ENCODE data around the gene EEFSEC.

Gene EEFSEC

DNA sequence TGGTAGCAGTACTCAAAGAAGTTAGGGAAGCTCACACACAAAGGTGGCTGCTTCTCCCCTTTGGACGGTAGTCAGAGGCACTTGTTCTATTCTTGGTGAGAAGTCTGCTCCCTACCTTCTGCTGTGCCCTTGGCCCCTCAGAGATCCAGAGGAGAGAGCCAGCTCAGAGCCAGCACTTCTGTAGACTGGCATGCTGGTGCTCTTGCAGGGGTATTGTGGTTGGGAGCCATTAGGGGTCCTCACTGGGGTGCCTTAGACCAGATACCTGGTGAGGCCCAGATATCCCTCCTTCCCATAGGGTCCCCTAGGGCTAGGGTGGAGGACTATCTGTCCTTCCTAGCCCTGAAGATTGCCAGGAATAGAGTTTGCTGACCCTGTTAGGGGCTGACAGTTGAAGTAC lies 140.6 kb downstream of the EEFSEC start:
- no peaks in the 10 kb centered on the region for H3K9me3 ChIP-seq (ENCODE audit: control insufficient read depth, low read length)
- H3K27ac ChIP-seq (ENCODE audit: low read depth, low read length, severe bottlenecking) = no peak overlapping the region
- no peak overlapping the region for H3K4me3 ChIP-seq (ENCODE audit: extremely low read depth, insufficient read depth, low read length, poor library complexity, severe bottlenecking)
- no peaks in the 10 kb centered on the region for H3K4me1 ChIP-seq (ENCODE audit: control insufficient read depth, insufficient read depth, low read length, poor library complexity, severe bottlenecking)
- WGBS, 2 experiments (ENCODE audit: insufficient coverage in 2 of 2) = 83% methylated on average over 1 of the region's 1 CpG; no CpG with 5 or more reads in 1 of the 2 experiments
- H3K36me3 ChIP-seq (ENCODE audit: control insufficient read depth, insufficient read depth, low read length) = no peaks in the 10 kb centered on the region

DNA sequence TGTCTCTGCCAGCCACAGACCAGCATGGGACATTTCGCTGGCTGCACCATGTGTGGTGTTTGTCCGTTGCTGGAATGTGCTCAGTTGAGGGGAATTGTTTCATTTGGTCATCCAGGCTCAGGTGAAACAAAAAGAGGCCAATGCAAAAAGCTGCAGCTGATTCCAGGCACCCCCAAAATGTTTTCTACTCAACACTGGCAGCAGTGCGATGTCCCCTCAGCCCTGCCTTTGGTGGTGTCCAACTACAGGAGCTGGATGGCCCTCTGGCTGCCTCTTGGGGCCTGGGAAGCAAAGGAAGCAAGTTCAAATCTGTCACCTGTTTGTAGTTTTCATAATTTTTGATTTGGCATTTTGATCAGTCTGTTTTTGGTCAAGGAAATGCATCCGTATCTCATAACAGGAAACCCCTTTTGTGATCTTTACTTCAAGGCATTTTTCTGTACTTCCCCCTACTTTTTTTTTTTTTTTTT lies 141.8 kb downstream of the EEFSEC start:
- 91 to 95% methylated on average over 3 of the region's 4 CpGs for WGBS, 2 experiments (ENCODE audit: insufficient coverage in 2 of 2)
- Histone ChIP-seq H3K4me1 (ENCODE audit: control insufficient read depth, insufficient read depth, low read length, poor library complexity, severe bottlenecking) (no peaks in the 10 kb centered on the region), H3K9me3 (ENCODE audit: control insufficient read depth, low read length) (no peaks in the 10 kb centered on the region), H3K36me3 (ENCODE audit: control insufficient read depth, insufficient read depth, low read length) (no peaks in the 10 kb centered on the region), H3K4me3 (ENCODE audit: extremely low read depth, insufficient read depth, low read length, poor library complexity, severe bottlenecking) (no peak overlapping the region), H3K27ac (ENCODE audit: low read depth, low read length, severe bottlenecking) (no peak overlapping the region)

- WGBS, 2 experiments (ENCODE audit: insufficient coverage in 2 of 2) = 95 to 96% methylated on average over 9 to 10 of the region's 10 CpGs
- Histone ChIP-seq H3K4me1 (ENCODE audit: control insufficient read depth, insufficient read depth, low read length, poor library complexity, severe bottlenecking) (no peaks in the 10 kb centered on the region), H3K27ac (ENCODE audit: low read depth, low read length, severe bottlenecking) (no peak overlapping the region), H3K36me3 (ENCODE audit: control insufficient read depth, insufficient read depth, low read length) (no peaks in the 10 kb centered on the region), H3K4me3 (ENCODE audit: extremely low read depth, insufficient read depth, low read length, poor library complexity, severe bottlenecking) (no peak overlapping the region), H3K9me3 (ENCODE audit: control insufficient read depth, low read length) (no peaks in the 10 kb centered on the region)
These were observed 143.4 kb downstream of the EEFSEC start for GRCh38 chr3:128296469-128297251.

GRCh38 chr3:128297401-128298138 lies 144.3 kb downstream of the EEFSEC start:
- Histone ChIP-seq H3K4me3 (ENCODE audit: extremely low read depth, insufficient read depth, low read length, poor library complexity, severe bottlenecking) (no peak overlapping the region), H3K36me3 (ENCODE audit: control insufficient read depth, insufficient read depth, low read length) (no peaks in the 10 kb centered on the region), H3K27ac (ENCODE audit: low read depth, low read length, severe bottlenecking) (no peak overlapping the region), H3K9me3 (ENCODE audit: control insufficient read depth, low read length) (no peaks in the 10 kb centered on the region), H3K4me1 (ENCODE audit: control insufficient read depth, insufficient read depth, low read length, poor library complexity, severe bottlenecking) (no peaks in the 10 kb centered on the region)
- WGBS, 2 experiments (ENCODE audit: insufficient coverage in 2 of 2) = 100% methylated on average over 2 of the region's 2 CpGs

DNA sequence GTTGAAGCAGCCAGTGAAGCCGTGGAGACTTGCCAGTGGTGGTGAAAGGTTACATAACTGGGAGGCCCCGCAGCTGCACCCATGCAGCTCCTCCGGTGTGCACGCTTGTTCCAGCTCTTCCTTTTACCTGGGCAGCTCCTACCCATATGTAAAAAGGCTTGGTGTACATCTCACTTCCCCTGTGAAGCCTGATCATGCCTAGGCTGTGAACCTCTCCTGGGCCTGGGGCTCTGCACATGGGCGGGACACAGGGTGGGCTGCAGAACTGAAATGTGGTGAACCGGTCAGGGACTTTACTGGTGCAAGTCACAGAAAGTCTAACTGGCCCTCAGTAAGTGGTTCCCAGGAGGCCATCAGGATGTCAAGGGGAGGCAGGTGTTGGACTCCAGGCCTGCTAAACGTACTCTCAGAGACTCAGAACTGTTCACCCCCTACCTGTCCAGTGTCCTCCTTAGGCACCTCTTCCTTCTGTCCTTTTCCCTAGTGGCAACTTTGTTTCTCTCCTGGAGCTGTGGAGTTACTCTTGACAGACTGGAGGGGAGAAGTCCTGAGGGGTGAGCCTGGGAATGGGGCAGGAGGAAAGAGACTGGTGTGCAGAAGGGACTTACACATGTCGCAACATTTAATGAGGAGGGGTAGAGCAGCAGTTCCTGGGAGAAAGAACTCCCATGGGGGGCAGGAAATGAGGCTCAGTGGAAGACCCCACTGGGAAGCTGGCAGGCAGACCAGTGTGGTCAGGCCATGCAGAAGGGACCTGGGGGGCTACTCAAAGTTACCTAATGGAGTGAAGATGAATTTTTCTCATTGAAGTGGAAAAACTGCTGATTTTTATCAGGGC lies 148.1 kb downstream of the EEFSEC start:
- no peak overlapping the region for H3K4me3 ChIP-seq (ENCODE audit: extremely low read depth, insufficient read depth, low read length, poor library complexity, severe bottlenecking)
- H3K9me3 ChIP-seq (ENCODE audit: control insufficient read depth, low read length) = no peaks in the 10 kb centered on the region
- H3K27ac ChIP-seq (ENCODE audit: low read depth, low read length, severe bottlenecking) = no peak overlapping the region
- WGBS, 2 experiments (ENCODE audit: insufficient coverage in 2 of 2) = 87 to 89% methylated on average over 7 to 8 of the region's 8 CpGs
- no peaks in the 10 kb centered on the region for H3K36me3 ChIP-seq (ENCODE audit: control insufficient read depth, insufficient read depth, low read length)
- no peaks in the 10 kb centered on the region for H3K4me1 ChIP-seq (ENCODE audit: control insufficient read depth, insufficient read depth, low read length, poor library complexity, severe bottlenecking)

DNA sequence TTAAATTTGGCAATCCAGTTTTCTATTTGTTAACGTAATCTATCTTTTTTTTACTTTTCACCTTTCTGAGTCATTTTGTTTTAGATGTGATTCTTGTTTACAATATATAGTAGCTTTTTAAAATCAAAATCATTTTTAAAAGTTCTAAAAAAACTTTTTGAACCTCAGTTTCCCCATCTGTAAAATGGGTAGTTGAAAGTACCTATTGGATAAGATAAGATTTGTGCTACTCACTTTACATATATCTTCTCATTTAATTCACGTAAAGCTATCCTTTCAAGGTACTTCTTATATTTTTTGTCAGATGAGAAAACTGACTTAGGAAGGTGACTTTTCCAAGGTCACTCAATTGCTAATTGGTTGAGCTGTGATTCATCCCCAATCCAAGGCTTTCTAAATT lies 153.2 kb downstream of the EEFSEC start:
- Histone ChIP-seq H3K4me1 (ENCODE audit: control insufficient read depth, insufficient read depth, low read length, poor library complexity, severe bottlenecking) (no peaks in the 10 kb centered on the region), H3K36me3 (ENCODE audit: control insufficient read depth, insufficient read depth, low read length) (no peaks in the 10 kb centered on the region)
- WGBS, 2 experiments (ENCODE audit: insufficient coverage in 2 of 2) = 100% methylated on average over 1 of the region's 2 CpGs; no CpG with 5 or more reads in 1 of the 2 experiments

GRCh38 chr3:128307029-128307633 lies 153.8 kb downstream of the EEFSEC start:
- H3K4me3 ChIP-seq (ENCODE audit: extremely low read depth, insufficient read depth, low read length, poor library complexity, severe bottlenecking) = no peak overlapping the region
- WGBS, 2 experiments (ENCODE audit: insufficient coverage in 2 of 2) = 87 to 93% methylated on average over 2 of the region's 3 CpGs

More for the DNA sequence above, 153.2 kb downstream of the EEFSEC start:
- no peaks in the 10 kb centered on the region for H3K9me3 ChIP-seq (ENCODE audit: control insufficient read depth, low read length)
- H3K27ac ChIP-seq (ENCODE audit: low read depth, low read length, severe bottlenecking) = no peak overlapping the region
- no peak overlapping the region for H3K4me3 ChIP-seq (ENCODE audit: extremely low read depth, insufficient read depth, low read length, poor library complexity, severe bottlenecking)

GRCh38 chr3:128307781-128308469 lies 154.6 kb downstream of the EEFSEC start:
- H3K4me1 ChIP-seq (ENCODE audit: control insufficient read depth, insufficient read depth, low read length, poor library complexity, severe bottlenecking) = no peaks in the 10 kb centered on the region
- WGBS, 2 experiments (ENCODE audit: insufficient coverage in 2 of 2) = 94 to 95% methylated on average over 5 of the region's 6 CpGs
- no peak overlapping the region for H3K27ac ChIP-seq (ENCODE audit: low read depth, low read length, severe bottlenecking)
- no peaks in the 10 kb centered on the region for H3K36me3 ChIP-seq (ENCODE audit: control insufficient read depth, insufficient read depth, low read length)
- H3K9me3 ChIP-seq (ENCODE audit: control insufficient read depth, low read length) = no peaks in the 10 kb centered on the region
- no peak overlapping the region for H3K4me3 ChIP-seq (ENCODE audit: extremely low read depth, insufficient read depth, low read length, poor library complexity, severe bottlenecking)

More at GRCh38 chr3:128307029-128307633, 153.8 kb downstream of the EEFSEC start:
- Histone ChIP-seq H3K36me3 (ENCODE audit: control insufficient read depth, insufficient read depth, low read length) (no peaks in the 10 kb centered on the region), H3K9me3 (ENCODE audit: control insufficient read depth, low read length) (no peaks in the 10 kb centered on the region), H3K4me1 (ENCODE audit: control insufficient read depth, insufficient read depth, low read length, poor library complexity, severe bottlenecking) (no peaks in the 10 kb centered on the region), H3K27ac (ENCODE audit: low read depth, low read length, severe bottlenecking) (no peak overlapping the region)

GRCh38 chr3:128309026-128309425 lies 155.7 kb downstream of the EEFSEC start:
- no peak overlapping the region for H3K4me3 ChIP-seq (ENCODE audit: extremely low read depth, insufficient read depth, low read length, poor library complexity, severe bottlenecking)
- H3K9me3 ChIP-seq (ENCODE audit: control insufficient read depth, low read length) = no peaks in the 10 kb centered on the region
- no peaks in the 10 kb centered on the region for H3K36me3 ChIP-seq (ENCODE audit: control insufficient read depth, insufficient read depth, low read length)
- no peak overlapping the region for H3K27ac ChIP-seq (ENCODE audit: low read depth, low read length, severe bottlenecking)
- no peaks in the 10 kb centered on the region for H3K4me1 ChIP-seq (ENCODE audit: control insufficient read depth, insufficient read depth, low read length, poor library complexity, severe bottlenecking)
- WGBS, 2 experiments (ENCODE audit: insufficient coverage in 2 of 2) = 95 to 96% methylated on average over 6 to 8 of the region's 8 CpGs
